GM19455 (cell line): ENCODE measurements around the gene OPCML.

Source experiments
- ATAC-seq: cut with Tn5 transposase; IDR thresholded peaks from one replicate; pipeline ENCODE4 v1.9.1; 2021; ENCODE audit not compliant: unreplicated experiment

The OPCML gene

GRCh38 chr11:132777067-132777975, 755.0 kb downstream of the OPCML start:
- no peak for ATAC-seq

- ATAC-seq, result no peak
Measured at GRCh38 chr11:132773751-132774150, 758.5 kb downstream of the OPCML start.

GRCh38 chr11:132772703-132773545, 759.4 kb downstream of the OPCML start:
- no peak for ATAC-seq

- ATAC-seq, result no peak
Measured at GRCh38 chr11:132771746-132772145, 760.6 kb downstream of the OPCML start.

- no peak for ATAC-seq
Measured at GRCh38 chr11:132770829-132771530, 761.3 kb downstream of the OPCML start.

- no peak for ATAC-seq
Measured at GRCh38 chr11:132763503-132763902, 768.8 kb downstream of the OPCML start.

GRCh38 chr11:132755934-132756333, 776.4 kb downstream of the OPCML start:
- ATAC-seq, result no peak

GRCh38 chr11:132751516-132752250, 780.6 kb downstream of the OPCML start:
- ATAC-seq, result no peak

GRCh38 chr11:132746305-132746704, 786.0 kb downstream of the OPCML start:
- no peak for ATAC-seq

- no peak for ATAC-seq
Measured at GRCh38 chr11:132745306-132745705, 787.0 kb downstream of the OPCML start.

GRCh38 chr11:132744771-132745170, 787.5 kb downstream of the OPCML start:
- no peak for ATAC-seq

GRCh38 chr11:132743601-132744000, 788.7 kb downstream of the OPCML start:
- no peak for ATAC-seq

- no peak for ATAC-seq
Measured at GRCh38 chr11:132742929-132743328, 789.4 kb downstream of the OPCML start.

- ATAC-seq, result no peak
Measured at GRCh38 chr11:132734217-132734616, 798.1 kb downstream of the OPCML start.

- no peak for ATAC-seq
Measured at GRCh38 chr11:132728026-132728425, 804.3 kb downstream of the OPCML start.

GRCh38 chr11:132721526-132721925, 810.8 kb downstream of the OPCML start:
- no peak for ATAC-seq

- no peak for ATAC-seq
Measured at GRCh38 chr11:132719684-132720083, 812.6 kb downstream of the OPCML start.

GRCh38 chr11:132718711-132719671, 813.3 kb downstream of the OPCML start:
- no peak for ATAC-seq

- ATAC-seq, result no peak
Measured at GRCh38 chr11:132717824-132718223, 814.5 kb downstream of the OPCML start.
